GM12873 (cell line): ENCODE data around the gene SMC1B.

ENCODE experiments used
- CTCF ChIP-seq: IDR thresholded peaks from 2 replicates; pipeline ENCODE4 v1.5.1; 2012; ENCODE audit warnings: low read depth, mild to moderate bottlenecking, moderate library complexity, low read length, control low read depth; ENCODE audit not compliant: insufficient read depth; ENCODE audit errors: missing control alignments

Gene SMC1B

GRCh38 chr22:45336971-45337431 is 76.4 kb downstream of the SMC1B start:
- TF ChIP-seq CTCF = no peak

GRCh38 chr22:45335854-45336522 is 77.4 kb downstream of the SMC1B start:
- TF ChIP-seq CTCF = no peak

GRCh38 chr22:45335021-45335818 is 78.2 kb downstream of the SMC1B start:
- no peak for TF ChIP-seq CTCF

DNA sequence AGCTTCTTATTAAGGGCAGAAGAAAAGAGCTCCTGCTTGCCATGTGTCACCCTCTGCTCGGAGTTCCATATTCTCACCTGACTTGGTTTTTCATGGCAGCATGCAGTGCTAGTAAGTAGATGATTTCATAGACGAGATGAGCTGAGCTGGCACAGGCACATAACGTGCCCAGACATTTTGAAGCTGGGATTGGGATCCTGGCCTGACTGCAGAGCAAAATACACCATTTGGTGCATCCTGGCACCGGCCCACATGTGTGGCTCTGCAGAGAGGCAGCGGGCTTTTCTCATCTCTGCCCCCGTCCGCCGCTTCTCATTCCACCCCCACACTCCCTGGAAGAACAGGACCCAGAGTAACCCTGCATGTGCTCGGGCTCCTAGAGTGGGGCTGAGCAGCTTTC is 78.9 kb downstream of the SMC1B start:
- TF ChIP-seq CTCF = no peak

GRCh38 chr22:45334068-45334467 is 79.3 kb downstream of the SMC1B start:
- TF ChIP-seq CTCF = no peak

DNA sequence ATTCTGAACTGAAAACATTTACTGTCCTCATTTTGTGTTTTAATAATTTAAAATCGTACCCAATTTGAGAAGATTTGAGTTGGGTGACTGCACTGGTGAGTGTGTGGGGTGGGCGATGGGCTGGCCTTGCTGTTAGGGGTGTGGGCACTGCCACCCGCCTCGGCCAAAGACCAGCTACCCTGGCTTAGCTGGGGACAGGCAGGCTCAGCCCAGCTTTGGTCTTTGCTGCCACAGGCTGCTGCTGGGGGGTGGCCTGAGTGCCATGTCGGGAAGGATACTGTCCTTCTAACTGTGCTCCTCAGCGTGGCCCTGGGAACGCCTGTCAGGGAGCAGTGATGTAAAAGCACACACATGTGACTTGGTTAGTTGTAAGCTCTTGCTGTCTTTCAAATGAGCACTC is 81.4 kb downstream of the SMC1B start:
- TF ChIP-seq CTCF = no peak

- no peak for TF ChIP-seq CTCF
Measured at GRCh38 chr22:45331486-45331885, 81.9 kb downstream of the SMC1B start.
